Measurements from ENCODE around the gene BFSP2. TPM values are rescaled to one million over a fixed set of nuclear protein-coding genes. Genes with fewer than 3 reads are reported as not detected.

Gene BFSP2
- total RNA-seq, 6 experiments from 2014 or later = not detected

DNA sequence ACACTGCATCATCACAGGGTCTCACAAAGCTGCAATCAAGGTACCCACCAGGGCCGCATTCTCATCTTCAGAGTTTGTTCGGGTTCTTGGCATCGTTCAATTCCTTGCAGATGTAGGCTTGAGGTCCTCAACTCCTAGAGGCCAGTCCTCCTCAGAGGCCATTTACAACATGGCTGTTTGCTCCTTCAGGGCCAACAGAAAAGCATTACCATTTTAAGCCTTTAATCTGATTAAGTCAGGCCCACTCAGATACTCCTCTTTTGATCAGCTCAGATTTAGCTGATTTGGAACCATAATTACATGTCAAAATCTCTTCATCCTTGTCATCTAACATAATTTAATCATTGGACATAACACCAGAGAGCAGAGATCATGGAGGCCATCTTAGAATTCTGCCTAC, 55.4 kb downstream of the BFSP2 start:
- H3K36me3 ChIP-seq = no peaks in the 10 kb centered on the region
- ATAC-seq (no peak), DNase-seq (no peak)
- 94% methylated on average over 3 of the region's 3 CpGs for WGBS (ENCODE audit: insufficient coverage, low coverage, low lambda C conversion rate, missing lambda C conversion rate)
- peaks cover 0 to 9% of the 10 kb centered on the region in 2 donors for H3K27me3 ChIP-seq
- TF ChIP-seq, protein P1, sequence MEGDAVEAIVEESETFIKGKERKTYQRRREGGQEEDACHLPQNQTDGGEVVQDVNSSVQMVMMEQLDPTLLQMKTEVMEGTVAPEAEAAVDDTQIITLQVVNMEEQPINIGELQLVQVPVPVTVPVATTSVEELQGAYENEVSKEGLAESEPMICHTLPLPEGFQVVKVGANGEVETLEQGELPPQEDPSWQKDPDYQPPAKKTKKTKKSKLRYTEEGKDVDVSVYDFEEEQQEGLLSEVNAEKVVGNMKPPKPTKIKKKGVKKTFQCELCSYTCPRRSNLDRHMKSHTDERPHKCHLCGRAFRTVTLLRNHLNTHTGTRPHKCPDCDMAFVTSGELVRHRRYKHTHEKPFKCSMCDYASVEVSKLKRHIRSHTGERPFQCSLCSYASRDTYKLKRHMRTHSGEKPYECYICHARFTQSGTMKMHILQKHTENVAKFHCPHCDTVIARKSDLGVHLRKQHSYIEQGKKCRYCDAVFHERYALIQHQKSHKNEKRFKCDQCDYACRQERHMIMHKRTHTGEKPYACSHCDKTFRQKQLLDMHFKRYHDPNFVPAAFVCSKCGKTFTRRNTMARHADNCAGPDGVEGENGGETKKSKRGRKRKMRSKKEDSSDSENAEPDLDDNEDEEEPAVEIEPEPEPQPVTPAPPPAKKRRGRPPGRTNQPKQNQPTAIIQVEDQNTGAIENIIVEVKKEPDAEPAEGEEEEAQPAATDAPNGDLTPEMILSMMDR (IDR thresholded peaks at IDR 0.05) = no peak
- TF ChIP-seq POLR2A (IDR thresholded peaks at IDR 0.05) = no peak
- H3K4me1 ChIP-seq = peaks cover 0 to 24% (median 10%) of the 10 kb centered on the region in 4 donors
- intact Hi-C loops (cut with DNase I) = no loop called here
- no peaks in the 10 kb centered on the region for H3K9me3 ChIP-seq
- H3K27ac ChIP-seq = no peak overlapping the region
- H3K4me3 ChIP-seq = no peak overlapping the region

DNA sequence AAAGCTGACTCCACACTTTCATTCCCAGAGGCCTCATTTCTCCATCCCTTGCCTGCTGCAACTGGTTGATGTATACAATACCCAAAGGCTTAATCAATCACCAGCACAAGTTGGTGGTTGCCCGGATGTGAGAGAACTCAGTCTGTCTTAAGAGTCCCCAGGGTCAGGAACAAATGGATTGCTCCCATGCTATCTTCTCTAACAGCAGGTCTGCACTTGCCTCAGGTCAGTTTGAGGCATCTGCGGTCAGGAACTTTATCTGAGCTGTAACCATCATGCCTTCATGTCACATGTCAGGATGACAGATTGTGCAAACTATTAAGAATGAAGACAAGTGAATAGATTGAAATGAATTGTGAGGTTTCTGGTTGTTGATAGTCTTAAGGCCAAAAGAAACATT, 56.1 kb downstream of the BFSP2 start:
- Histone ChIP-seq H3K4me1 (peaks cover 0 to 24% (median 10%) of the 10 kb centered on the region in 4 donors), H3K36me3 (no peaks in the 10 kb centered on the region), H3K9me3 (no peaks in the 10 kb centered on the region), H3K27ac (no peak overlapping the region), H3K4me3 (no peak overlapping the region), H3K27me3 (peaks cover 0 to 6% of the 10 kb centered on the region in 2 donors)
- intact Hi-C loops (cut with DNase I) = no loop called here
- DNase-seq (no peak), ATAC-seq (no peak)
- whole genome bisulfite sequencing (ENCODE audit: insufficient coverage, low coverage, low lambda C conversion rate, missing lambda C conversion rate) = 82% methylated on average over 2 of the region's 2 CpGs
- no peak for TF ChIP-seq POLR2A (IDR thresholded peaks at IDR 0.05)
- TF ChIP-seq, protein P1 (IDR thresholded peaks at IDR 0.05) = no peak

DNA sequence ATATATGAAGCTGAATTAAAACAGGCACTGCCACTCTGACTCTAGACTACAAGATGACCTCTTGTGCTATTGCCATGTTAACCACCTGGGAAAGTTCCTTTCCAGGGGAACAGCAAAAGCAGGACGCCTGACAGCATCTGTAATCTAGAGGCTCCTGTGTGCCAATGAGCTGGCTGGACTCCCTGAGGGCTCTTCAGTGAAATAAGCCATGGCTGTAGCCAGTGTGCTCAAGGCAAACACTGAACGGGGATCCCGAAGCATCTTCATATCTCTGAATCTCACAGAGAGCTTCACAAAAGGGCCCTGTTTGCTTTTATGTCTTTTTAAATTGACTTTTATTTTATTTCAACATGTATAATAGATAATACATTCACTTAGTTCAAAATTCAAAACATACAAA, 57.2 kb downstream of the BFSP2 start:
- H3K4me3 ChIP-seq = no peak overlapping the region
- no peaks in the 10 kb centered on the region for H3K9me3 ChIP-seq
- 58% methylated on average over 3 of the region's 3 CpGs for WGBS (ENCODE audit: insufficient coverage, low coverage, low lambda C conversion rate, missing lambda C conversion rate)
- H3K4me1 ChIP-seq = peaks cover 0 to 24% (median 10%) of the 10 kb centered on the region in 4 donors
- no peak for TF ChIP-seq POLR2A (IDR thresholded peaks at IDR 0.05)
- TF ChIP-seq, protein P1 (IDR thresholded peaks at IDR 0.05) = no peak
- intact Hi-C loops (cut with DNase I) = no loop called here
- DNase-seq = no peak
- H3K27ac ChIP-seq = no peak overlapping the region
- no peaks in the 10 kb centered on the region for H3K36me3 ChIP-seq
- ATAC-seq = no peak
- H3K27me3 ChIP-seq = peaks cover 0 to 7% of the 10 kb centered on the region in 2 donors

DNA sequence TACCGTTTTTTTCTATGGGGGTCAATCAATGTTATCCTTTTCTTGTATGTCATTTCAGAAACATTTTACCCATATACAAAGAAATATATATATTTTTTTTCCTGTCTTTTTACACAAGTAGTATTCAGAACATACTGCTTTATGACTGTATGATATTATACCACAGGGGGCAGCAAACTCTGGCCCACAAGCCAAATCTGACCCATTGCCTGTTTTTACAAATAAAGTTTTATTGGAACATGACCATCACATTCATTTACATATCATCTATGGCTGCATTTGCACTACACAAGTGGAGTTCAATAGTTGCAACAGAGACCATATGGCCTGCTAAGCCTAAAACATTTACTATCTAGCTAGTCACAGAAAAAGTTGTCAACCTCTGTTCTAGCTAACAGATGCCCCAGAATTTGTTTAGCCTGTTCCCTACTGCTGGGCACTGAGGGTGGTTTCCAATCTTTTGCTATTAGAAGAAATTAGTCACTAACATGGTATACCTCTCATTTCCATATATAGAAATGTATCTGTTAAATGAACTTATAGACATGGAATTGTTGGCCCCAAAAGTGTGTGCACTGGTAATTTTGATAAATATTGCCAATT, 57.7 kb downstream of the BFSP2 start:
- ATAC-seq (no peak), DNase-seq (no peak)
- H3K27ac ChIP-seq = no peak overlapping the region
- peaks cover 0 to 10% of the 10 kb centered on the region in 2 donors for H3K27me3 ChIP-seq
- H3K9me3 ChIP-seq = no peaks in the 10 kb centered on the region
- H3K4me1 ChIP-seq = peaks cover 0 to 19% (median 9%) of the 10 kb centered on the region in 4 donors
- 29% methylated on average over 1 of the region's 1 CpG for WGBS (ENCODE audit: insufficient coverage, low coverage, low lambda C conversion rate, missing lambda C conversion rate)
- H3K4me3 ChIP-seq = no peak overlapping the region
- intact Hi-C loops (cut with DNase I) = no loop called here
- TF ChIP-seq, protein P1 (IDR thresholded peaks at IDR 0.05) = peak in 1 of 4 donors; percentile 9
- TF ChIP-seq POLR2A (IDR thresholded peaks at IDR 0.05) = no peak
- no peaks in the 10 kb centered on the region for H3K36me3 ChIP-seq
